ENCODE measurements around the gene TSPEAR.

GRCh38 chr21:44556879-44557278, 154.5 kb downstream of the TSPEAR start:
- TF ChIP-seq TSHZ2 (CRISPR knock-in tag; IDR thresholded peaks at IDR 0.05) (no peak), ZFP30 (CRISPR knock-in tag; IDR thresholded peaks at IDR 0.05) (no peak), RARB (CRISPR knock-in tag; IDR thresholded peaks at IDR 0.05) (no peak), ZC3H10 (CRISPR knock-in tag; IDR thresholded peaks at IDR 0.05) (no peak), TOX (CRISPR knock-in tag; IDR thresholded peaks at IDR 0.05; ENCODE audit: borderline replicate concordance) (no peak), ESRRG (CRISPR knock-in tag; IDR thresholded peaks at IDR 0.05) (no peak), ZNF70 (CRISPR knock-in tag; IDR thresholded peaks at IDR 0.05) (no peak)

Data from SK-N-SH treated with all-trans-retinoic acid at 6 μM for 48 hours (cell line).